ENCODE measurements around the gene AKR1C1. TPM values are rescaled to one million over a fixed set of nuclear protein-coding genes. Genes with fewer than 3 reads are reported as not detected.

The AKR1C1 gene
- total and polyA plus RNA-seq, 2 donors (not counting 3 experiments of a cell fraction or from before 2014, with no cell fraction given), result 1.5 to 5.5 TPM

DNA sequence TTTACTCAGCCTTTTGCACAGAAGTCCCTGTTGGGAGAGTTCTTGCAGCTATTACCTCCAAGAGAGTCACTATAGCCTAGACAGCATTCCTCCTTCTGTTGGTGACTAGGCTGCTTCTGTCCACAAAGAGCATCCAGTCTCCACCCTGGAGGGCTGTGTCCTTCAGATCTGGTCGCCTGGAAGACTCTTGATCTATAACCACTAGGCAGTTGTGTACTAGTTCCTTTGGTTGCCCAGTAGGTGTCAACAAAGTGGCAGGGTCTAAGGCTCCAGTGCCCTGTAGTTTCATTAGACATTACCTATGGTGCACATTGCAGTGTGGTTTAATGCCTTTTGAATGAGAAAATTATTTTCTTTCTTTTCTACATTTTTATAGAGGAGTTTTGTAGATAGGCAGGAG is 51.7 kb downstream of the AKR1C1 start:
- ChIA-PET CTCF (no interaction called here), POLR2A (no interaction called here)
- no peak overlapping the region for H3K27ac ChIP-seq (ENCODE audit: insufficient read depth, low read depth, low read length)
- H3K4me3 ChIP-seq (replicated peaks in 1 of 3; ENCODE audit: insufficient read depth in 1 of 3, low read depth in 1 of 3, low read length in 3 of 3), result no peak overlapping the region
- DNase-seq (ENCODE audit: low read depth, low spot score) (no peak), FAIRE-seq (no peak)
- intact Hi-C loops (cut with micrococcal nuclease) (loop anchor here (5.0 kb wide), 1 partner anchor 277 kb away; no protein-coding TSS in a partner anchor), dilution Hi-C loops (cut with MboI; ENCODE audit: extremely low pct_ligation_motif_present, low sequenced_read_pairs) (no loop called here)
- H3K27me3 ChIP-seq (ENCODE audit: control insufficient read depth in 2 of 2, insufficient read depth in 2 of 2, low read length in 2 of 2), result no peaks in the 10 kb centered on the region
- BruUV-seq (replicated peaks), result no TSS peak
- H3K4me1 ChIP-seq (ENCODE audit: control insufficient read depth, extremely low read depth, insufficient read depth, low read length), result peaks cover 6% of the 10 kb centered on the region
- no peaks in the 10 kb centered on the region for H3K9me1 ChIP-seq (replicated peaks; ENCODE audit: control insufficient read depth, extremely low read depth, insufficient read depth, low read length)
- no peak overlapping the region for H3K9ac ChIP-seq (replicated peaks; ENCODE audit: extremely low read depth, insufficient read depth, low read length)
- no peaks in the 10 kb centered on the region for H3K9me3 ChIP-seq (replicated peaks; ENCODE audit: control insufficient read depth, insufficient read depth, low read length)
- no peak for TF ChIP-seq FOS (IDR thresholded peaks at IDR 0.05; ENCODE audit: borderline replicate concordance, insufficient read depth, low read length)
- TF ChIP-seq CTCF (IDR thresholded peaks at IDR 0.05; ENCODE audit: extremely low read depth in 1 of 2, insufficient read depth in 1 of 2, low read depth in 1 of 2, low read length in 2 of 2), result no peak
- TF ChIP-seq EZH2 (IDR thresholded peaks at IDR 0.05; ENCODE audit: borderline replicate concordance, low read depth, low read length, severe bottlenecking), result no peak
- no peak for TF ChIP-seq MYC (IDR thresholded peaks at IDR 0.05; ENCODE audit: low read depth, low read length)
- TF ChIP-seq MAX (IDR thresholded peaks at IDR 0.05; ENCODE audit: insufficient read depth, insufficient read length), result no peak
- TF ChIP-seq POLR2A (IDR thresholded peaks at IDR 0.05; ENCODE audit: low read depth, low read length), result no peak
- no peak for TF ChIP-seq POLR2AphosphoS5 (IDR thresholded peaks at IDR 0.05; ENCODE audit: insufficient read depth, low read depth, low read length)
- no peak for TF ChIP-seq JUN (IDR thresholded peaks at IDR 0.05; ENCODE audit: borderline replicate concordance, insufficient read depth, insufficient read length, low read depth)
- no peak for TF ChIP-seq GATA2 (IDR thresholded peaks at IDR 0.05; ENCODE audit: insufficient read depth, insufficient read length, low read depth, low read length)
- H3K79me2 ChIP-seq (ENCODE audit: control insufficient read depth, insufficient read depth, low read length), result no peaks in the 10 kb centered on the region
- H4K20me1 ChIP-seq (replicated peaks; ENCODE audit: control insufficient read depth, extremely low read depth, insufficient read depth, low read length), result no peaks in the 10 kb centered on the region
- H3K4me2 ChIP-seq (ENCODE audit: insufficient read depth, low read length), result no peak overlapping the region
- no peak overlapping the region for H2AFZ ChIP-seq (ENCODE audit: low read depth, low read length)
- H3K36me3 ChIP-seq (ENCODE audit: control insufficient read depth in 2 of 2, extremely low read depth in 1 of 2, insufficient read depth in 2 of 2, low read length in 2 of 2), result no peaks in the 10 kb centered on the region
